ENCODE measurements around the gene TCIRG1.
"Not testable (repeated sequence)": the region's sequence is repeated elsewhere in the genome, so short reads cannot be mapped to it uniquely, and the experiment has no call there.

DNA sequence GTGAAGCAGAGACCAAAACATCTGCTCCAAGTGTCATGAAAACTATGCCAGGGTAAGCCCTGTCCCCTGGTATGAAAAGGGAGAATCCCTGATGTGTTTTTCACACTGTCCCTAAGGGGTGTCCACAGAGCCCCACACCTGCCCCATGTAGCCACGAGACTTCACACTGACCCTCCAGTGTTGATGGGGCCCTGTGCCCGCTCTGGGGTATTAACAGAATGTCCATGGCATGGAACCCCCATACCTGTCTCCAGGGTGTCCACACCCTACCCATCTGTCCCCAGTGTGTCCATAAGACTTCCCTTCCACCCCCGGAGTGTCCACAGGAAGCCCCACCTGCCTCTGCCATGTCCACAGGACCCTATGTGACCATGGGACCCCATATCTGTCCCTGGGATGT, 43.7 kb upstream of the TCIRG1 start:
- TF ChIP-seq, protein P1, sequence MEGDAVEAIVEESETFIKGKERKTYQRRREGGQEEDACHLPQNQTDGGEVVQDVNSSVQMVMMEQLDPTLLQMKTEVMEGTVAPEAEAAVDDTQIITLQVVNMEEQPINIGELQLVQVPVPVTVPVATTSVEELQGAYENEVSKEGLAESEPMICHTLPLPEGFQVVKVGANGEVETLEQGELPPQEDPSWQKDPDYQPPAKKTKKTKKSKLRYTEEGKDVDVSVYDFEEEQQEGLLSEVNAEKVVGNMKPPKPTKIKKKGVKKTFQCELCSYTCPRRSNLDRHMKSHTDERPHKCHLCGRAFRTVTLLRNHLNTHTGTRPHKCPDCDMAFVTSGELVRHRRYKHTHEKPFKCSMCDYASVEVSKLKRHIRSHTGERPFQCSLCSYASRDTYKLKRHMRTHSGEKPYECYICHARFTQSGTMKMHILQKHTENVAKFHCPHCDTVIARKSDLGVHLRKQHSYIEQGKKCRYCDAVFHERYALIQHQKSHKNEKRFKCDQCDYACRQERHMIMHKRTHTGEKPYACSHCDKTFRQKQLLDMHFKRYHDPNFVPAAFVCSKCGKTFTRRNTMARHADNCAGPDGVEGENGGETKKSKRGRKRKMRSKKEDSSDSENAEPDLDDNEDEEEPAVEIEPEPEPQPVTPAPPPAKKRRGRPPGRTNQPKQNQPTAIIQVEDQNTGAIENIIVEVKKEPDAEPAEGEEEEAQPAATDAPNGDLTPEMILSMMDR (IDR thresholded peaks at IDR 0.05; ENCODE audit: poor library complexity) = not testable (repeated sequence)
- not testable (repeated sequence) for TF ChIP-seq EZH2 (IDR thresholded peaks at IDR 0.05; ENCODE audit: borderline replicate concordance)

Measured in hepatocyte (in vitro differentiated cells).